Heart left ventricle (tissue), 13 donors: ENCODE results near the gene NUDT14.

Experiments
- CTCF ChIP-seq, 12 donors: fragments of 200-600 bp; sonication (generic) in 4 of 12; IDR thresholded peaks; one replicate each; pipeline versions ENCODE4 v1.5.0 to v1.8.0; 2018 to 2022; ENCODE audit warnings: antibody characterized with exemption in 12 of 12, mild to moderate bottlenecking in 5 of 12
- POLR2A ChIP-seq, 2 donors: fragments of 450-650 bp; IDR thresholded peaks; one replicate each; pipeline ENCODE4 v1.6.1; 2017; ENCODE audit warnings: antibody characterized with exemption in 2 of 2, mild to moderate bottlenecking in 2 of 2, moderate library complexity in 2 of 2
- donor health status: ischemic (EF 13 %, LVEDD 7.1; RV severe dilation, severe dysfunction).
- donor health status: DM: no; HTN: yes; CAD: no.
- donor health status: DM: no; HTN: no; CAD: no.
- donor health status: ischemic (EF 25% LVEDD 6.9; RV normal size, moderate dysfunction).
- donor health status: ischemic (EF 25% LVEDD 5.7; RV mildly dilated, moderate dysfunction).
- donor health status: ischemic (EF 35%, LVEDD 5.7; RV mildly dilated, moderate dysfunction).
- donor health status: nonischemic (EF 11% LVEDD 7.7; RV severe dilation, severe dysfunction).
- donor health status: DM: yes; HTN: yes; CAD: no.
- donor health status: PGD.
- donor health status: ischemic (EF 29% LVEDD 5.4; RV normal size, mild dysfunction).
- donor health status: nonischemic (EF 23%, LVEDD 6.1; RV moderate dilation, normal function).

DNA sequence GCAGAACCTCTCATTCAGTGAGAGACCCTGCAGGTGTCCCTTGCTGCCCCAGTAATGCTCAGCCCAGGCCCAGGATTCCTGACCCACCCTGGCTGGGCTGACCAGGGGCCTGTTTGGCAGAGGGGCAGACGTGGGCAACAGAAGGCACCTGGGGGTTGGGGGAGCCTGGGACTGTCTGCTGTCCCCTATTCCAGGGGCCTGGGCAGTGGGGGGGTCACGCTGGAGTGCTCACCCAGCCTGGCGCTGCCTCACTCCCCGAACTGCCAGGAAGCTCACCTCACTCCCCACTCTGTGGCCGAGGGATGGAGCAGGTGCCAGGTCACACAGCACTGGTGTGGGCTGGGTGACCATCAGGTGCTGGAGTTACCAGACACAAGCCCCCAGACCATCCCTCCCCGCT, 22.6 kb upstream of the NUDT14 start:
- TF ChIP-seq POLR2A (IDR thresholded peaks at IDR 0.05), result no peak
- no peak for TF ChIP-seq CTCF (IDR thresholded peaks at IDR 0.05)
